HG03354 (cell line): ENCODE results near the gene S100A2.

ENCODE experiments used
- ATAC-seq: cut with Tn5 transposase; IDR thresholded peaks from one replicate; pipeline ENCODE4 v1.9.1; 2021; ENCODE audit warnings: mild to moderate bottlenecking; ENCODE audit not compliant: unreplicated experiment, poor library complexity, severe bottlenecking

The S100A2 gene

DNA sequence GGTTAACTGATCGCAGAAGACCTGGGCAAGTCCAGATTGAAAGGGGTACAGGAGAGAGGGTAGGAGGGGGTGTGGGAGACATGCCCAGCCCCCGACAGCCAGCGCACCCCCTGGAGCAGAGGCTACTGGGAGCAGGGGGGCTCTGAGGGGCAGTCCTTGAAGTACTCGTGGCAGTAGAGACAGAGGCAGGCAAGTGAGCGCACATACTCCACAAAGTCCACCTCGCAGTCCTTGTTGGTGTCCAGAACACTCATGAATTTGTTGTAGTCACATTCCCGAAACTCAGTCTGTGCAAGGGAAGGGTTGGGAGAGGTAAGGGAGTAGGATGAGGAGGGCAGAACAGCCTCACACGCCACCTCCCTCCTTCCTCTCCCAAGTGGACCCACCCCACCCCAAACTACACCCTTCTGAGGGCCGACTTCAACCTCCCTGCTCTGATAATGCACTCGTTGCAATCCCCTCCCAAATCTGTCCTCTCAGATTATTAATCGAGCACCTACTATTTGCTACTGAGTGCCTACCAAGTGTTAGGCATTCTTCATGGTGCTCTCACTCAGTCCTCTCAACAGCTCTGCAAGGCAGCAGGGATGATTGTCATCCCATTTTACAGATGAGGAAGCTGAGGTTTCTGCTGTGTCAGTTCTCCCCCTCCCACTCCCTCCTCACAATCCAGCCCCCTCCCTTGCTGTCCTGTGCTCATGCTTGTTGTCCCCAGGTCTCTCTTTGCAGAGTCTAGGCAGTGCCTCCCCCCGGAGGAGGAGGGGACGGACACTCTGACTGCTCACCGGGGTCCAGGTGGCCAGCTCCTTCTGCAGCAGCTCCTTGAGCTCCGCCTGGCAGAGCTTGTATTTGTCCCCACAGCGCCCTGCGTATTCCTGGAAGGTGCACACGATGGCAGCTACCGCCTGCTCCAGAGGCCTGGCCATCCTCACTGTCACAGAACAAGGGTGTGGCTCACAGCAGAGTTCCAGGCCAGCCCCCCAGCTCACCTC is 17.8 kb downstream of the S100A2 start:
- ATAC-seq, result no peak

DNA sequence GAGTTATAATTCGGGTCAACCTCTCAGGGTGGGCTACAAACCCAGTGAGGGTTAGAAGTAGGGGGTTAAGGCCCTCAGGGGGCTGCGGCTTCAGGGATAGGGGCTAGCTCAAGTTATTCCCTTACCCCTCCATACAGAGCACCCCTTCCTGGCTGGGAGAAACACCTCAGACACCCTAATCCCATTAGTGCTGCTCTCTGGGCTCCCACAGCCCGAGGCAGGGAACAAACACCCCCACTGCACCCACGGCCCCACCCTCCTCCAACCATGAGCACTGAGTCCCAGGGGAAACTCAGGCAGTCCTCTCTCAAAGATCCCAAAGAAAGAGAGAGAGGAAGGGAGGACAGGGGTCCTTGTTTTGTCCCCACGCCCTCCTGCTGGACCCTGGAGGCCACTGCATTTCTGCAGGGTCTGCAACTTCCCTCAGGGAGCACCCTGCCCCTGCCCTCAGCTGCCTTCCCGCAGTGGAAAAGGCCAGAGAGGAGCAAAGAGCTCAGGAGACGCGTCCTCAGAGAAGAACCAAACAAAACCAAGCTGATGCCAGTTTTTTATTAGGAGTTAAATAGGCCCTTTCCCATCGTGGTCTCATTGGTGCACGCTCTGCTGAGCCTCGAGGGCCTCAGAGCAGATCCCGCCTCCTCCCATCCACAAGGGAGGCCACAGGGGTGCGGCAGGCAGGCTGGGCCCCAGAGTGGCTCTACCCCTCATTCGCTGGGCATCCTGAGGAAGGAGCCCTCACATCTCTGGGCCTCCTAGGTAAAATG is 18.7 kb downstream of the S100A2 start:
- ATAC-seq, result no peak

DNA sequence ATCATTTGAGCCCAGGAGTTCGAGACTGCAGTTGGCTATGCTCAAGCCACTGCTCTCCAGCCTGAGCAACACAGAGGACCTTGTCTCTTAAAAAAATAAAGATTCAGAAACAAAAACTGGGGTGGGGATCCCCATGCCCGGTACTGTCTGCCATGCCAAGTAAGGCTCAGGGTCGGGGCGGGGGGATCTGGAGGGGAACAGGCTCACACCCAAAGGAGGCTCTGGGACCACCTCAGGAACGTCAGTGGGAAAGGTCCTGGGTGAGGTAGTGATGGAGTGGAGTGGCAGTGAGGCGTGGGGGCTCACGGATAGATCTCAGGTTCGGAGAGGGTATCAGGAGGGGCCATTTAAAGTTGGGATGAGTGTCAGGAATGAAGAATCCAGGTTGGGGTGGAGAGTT is 19.3 kb downstream of the S100A2 start:
- ATAC-seq, result no peak

DNA sequence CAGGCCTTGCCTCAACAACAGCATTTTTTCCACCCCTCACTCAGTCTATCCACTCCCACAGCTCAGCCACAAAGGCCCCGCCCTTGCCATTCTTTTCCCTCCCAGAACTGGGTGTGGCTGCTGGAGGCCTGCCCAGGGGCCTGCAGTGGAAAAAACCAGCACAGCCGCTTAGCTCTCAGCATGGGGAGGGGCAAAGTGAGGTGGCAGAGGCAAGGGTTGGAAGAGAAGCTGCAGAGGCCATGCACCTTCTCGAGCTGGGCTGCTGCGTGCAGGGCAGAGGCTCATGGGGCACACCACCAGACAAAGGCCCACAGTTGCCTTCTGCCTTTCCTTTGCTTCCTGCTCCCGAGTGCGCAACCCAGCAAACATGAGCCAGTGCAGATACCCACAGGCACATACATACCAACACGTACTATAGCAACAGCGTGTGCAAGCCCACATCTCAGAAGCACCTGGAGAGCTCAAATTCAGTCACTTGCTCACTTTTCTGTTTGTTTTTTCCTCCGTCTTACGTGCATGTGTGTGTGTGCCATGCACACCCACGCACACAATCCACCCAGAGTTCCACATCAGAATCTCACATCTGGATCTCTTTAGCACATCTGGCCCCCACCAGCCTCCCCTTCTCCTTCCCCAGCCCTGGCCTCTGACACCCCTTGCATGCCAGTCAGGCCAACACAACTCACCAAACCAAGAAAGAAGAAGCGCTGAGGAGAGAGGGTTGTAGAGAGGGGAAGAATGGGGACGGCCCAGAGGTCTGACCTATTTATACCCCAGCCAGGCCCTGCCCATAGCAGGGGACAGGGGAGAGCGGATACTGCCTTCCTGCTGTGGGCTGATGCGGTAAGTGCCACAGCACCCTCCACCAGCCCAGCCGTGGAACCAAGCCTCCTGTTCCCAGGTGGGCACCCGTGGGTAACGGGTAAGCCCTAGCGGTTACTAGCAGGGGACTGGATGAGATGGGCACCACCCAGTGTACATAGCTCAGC is 20.3 kb downstream of the S100A2 start, which contains the start of gene S100A4:
S100A4 (minus strand) TSS at position 740 of the 989 bp plus-strand sequence. CDS start 1,012 bp downstream, outside the sequence.
- peak; percentile 72 for ATAC-seq

DNA sequence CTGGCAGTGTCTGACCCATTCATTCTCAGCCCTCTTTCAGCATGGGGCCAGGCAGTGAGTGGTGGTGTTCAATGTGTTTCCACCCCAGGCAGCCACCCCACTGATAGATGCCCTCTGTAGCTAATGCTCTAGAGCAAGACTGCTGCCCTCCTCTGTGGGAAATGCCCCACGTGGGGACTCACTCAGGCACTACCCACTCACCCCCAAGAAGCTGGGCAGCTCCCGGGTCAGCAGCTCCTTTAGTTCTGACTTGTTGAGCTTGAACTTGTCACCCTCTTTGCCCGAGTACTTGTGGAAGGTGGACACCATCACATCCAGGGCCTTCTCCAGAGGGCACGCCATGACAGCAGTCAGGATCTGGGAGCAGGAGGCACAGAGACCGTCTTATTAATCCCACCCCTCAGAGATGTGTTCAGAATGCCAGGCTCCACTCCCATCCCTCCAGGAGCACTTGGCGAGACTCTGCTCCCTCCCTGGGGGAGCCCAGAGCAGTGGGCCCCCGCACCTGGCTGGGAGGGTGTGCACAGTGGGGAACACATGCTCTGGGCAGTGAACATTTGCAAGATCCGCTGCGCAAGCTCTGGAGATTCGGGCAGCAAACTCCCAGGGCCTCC is 21.1 kb downstream of the S100A2 start:
- no peak for ATAC-seq

DNA sequence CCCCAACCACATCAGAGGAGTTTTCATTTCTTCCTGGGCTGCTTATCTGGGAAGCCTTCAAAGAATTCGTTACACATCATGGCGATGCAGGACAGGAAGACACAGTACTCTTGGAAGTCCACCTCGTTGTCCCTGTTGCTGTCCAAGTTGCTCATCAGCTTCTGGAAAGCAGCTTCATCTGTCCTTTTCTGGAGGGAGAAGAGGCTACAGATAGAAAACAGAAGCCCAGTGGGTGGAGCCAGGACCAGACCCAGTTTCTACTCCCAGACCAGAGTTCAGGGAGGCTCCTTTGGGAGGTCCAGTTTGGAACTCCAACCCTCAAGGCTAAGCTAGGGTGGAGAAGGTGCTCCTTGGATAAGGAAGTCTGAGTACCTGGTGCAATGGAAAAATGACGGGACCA is 21.9 kb downstream of the S100A2 start:
- no peak for ATAC-seq

DNA sequence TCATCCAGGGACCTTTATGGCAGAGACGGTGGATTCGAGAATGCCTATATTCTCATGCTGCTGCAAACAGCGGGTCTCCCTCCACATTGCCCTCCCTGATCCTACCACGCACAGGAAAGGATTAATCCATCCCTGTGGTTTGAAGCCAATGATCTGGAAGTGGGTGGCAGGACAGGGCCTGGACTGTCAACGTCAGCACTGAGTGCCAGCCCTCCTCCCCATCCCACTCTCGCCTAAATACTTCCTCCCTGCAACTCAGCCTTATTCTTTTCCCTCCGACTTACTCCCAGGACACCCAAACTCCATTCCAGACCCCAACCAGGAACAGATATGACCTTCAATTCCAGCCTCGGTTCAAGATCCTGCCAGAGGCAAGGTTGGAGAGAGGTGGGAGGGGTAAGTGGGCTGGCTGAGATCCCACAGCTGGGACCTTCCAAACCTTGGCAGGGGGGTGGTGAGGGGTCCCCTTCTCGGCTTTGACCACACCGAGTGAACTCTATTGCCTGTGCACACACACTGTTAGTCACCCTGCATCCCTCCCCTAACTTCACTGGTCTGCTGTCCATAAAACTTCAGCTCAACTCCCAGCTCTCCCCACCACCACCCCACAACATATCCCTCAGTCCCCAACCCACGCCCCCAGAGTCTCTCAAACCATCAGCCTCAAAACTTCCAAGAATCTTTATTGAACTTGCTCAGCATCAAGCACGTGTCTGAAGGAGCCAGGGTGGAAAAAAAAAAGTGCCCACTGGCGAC is 22.5 kb downstream of the S100A2 start:
- ATAC-seq, result no peak

DNA sequence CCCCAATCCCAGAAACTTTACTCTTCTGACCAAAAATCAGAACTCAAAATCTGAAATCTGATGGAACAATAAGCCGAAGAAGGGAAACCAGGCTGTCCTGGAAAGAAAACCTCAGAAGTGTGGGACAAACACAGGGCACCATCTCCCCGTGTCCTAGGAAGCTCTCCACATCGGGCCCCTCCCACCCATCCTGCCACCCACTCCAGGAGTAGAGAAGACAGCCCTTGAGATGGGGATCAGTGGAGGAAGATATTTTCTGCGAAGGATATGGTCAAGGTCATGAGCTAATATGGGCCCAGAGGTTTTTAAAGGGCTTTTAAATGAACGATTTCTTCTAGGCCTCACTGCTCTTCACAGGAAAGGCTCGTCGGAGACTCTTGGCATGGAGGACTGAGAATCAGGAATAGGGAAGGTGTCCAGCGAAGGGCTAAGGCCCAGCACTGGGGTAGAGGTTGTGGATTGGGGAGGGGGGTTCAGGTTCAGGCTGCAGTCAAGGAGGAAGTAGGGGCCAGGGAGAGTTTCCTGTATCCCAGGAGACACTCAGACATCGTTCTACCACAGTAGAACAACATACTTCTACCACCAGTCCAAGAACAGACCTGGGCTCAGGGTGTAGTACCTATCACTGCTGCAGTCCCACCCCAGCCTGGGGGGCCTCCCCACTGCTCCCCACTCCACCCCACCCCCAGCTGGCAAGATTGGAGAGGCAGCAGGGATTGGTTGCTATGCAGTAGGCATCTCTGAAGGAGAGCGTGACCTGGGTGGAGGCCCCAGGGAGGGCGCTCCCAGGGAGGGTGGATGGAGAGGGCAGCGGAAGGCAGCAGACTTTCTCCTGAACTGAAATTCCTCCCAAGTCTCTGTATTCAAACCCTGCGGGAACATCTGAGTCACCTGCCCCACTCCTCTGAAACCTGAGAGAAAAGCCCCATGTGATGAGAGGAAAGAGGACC is 23.7 kb downstream of the S100A2 start:
- no peak for ATAC-seq

DNA sequence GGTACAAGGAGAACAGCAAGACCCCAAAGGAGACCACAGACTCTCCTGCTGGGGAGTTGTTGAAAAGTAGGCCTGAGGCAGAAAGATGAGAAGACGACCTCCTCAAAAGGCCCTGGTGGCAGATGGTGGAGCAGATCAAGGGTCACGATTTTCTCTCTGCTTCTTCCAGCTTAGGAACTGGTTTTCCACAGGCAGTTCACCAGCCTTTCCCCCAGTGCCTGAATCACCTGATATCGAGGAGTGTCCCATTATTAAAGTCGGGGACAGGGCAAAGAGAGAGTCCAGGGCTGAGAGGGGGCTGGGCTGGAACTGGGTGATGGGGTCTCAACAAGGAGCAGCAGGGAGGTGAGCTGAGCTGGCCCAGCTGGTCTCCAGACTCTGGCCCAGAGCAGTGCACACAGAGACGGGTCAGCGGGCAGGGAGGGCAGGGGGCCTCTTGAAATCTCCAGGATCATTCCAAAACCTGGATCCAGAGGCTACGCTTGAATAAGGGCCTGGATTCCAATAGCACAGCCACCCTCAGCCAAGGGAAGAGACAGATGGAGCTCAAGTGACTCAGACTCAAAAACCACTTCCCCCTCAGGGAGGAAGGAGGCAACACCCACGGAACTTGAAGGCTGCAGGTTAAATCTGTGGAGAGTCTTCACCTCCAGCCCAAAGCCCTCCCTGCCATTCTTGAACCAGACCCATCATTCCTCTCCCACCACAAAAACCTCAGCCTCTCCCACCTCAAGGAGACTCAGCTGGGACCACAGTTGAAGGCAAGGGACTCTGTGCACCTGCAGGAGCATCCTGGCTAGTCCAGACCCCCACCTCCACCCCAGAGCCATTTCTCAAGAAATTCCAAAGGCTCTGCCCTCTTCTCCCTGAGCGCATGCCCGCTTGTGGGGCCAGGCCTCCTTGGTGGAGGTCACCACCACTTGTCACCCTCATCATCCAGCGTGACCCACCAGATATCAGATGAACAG is 25.0 kb downstream of the S100A2 start, which contains the start of gene S100A5:
S100A5 (minus strand) TSS at position 541 of the 968 bp plus-strand sequence. CDS start 743 bp downstream, outside the sequence.
- ATAC-seq, result no peak

DNA sequence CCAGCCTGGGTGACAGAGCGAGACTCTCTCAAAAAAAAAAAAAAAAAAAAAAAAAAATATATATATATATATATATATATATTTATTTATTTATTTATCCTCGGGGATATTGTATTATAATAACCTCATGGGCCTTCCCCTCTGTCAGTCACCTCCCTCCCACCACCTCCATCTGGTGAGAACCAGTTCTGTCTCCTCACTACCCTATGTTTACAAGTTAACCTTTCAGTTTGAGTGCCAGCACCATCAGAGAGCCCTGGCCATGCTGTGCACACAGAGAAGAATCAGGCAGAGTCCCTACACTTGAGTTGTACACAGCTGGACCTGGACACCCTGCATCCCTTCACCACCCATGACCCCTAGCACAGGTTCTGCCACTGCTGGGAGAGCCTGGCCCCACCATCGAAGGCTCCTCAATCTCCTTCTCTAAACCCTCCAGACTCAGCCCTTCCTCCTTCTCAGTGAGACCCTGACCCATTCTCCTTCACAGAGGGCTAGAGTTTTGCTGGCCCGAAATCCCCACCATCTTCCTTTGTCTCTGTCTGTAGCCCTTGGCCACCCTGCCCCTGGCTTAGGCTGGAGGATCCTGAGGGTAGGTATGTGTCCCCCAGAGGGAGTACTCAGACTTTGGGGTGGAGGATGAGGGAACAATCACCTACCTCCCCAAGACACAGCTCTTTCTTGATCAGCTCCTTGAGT is 26.1 kb downstream of the S100A2 start:
- no peak for ATAC-seq

DNA sequence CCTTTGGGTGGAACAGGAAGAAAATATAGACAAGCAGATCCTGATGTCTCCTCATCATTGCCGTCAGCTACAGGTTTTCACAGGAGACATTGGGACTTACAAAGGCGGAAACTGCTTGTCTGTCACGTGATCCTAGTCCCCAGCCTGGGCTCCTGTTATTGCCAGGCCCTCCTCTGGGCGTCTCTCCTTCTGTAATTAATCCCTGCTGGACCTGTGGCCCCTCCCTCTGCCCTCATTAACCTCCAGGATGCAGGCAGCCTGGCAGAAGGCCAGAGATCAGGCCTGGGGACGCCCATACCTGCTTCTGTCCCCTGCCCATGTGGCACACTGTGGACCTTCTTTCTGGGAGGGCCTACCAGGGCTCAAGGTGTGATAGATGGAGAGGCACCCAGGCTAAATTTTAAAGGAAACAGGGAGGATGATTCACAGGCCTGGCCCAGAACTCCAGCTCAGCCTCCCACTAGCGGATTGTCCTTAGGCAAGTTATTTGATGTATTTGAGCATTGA is 27.3 kb downstream of the S100A2 start:
- ATAC-seq, result no peak

DNA sequence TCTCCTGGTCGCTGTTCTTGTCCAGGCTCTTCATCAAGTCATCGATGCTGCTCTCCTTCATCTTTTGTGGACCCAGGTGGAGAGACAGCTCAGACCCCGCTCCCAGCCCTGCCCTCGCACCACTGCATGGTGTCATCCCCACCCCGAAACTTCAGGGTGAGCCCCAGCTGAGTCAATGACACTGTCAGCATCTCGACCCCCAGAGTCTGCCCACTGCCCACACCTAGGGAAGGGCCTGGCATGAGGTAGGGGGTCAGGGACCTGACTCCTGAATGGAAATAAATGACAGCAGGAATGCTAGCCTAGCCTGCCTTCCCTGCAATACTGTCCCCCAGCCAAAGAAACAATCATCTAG is 28.3 kb downstream of the S100A2 start:
- ATAC-seq, result no peak

DNA sequence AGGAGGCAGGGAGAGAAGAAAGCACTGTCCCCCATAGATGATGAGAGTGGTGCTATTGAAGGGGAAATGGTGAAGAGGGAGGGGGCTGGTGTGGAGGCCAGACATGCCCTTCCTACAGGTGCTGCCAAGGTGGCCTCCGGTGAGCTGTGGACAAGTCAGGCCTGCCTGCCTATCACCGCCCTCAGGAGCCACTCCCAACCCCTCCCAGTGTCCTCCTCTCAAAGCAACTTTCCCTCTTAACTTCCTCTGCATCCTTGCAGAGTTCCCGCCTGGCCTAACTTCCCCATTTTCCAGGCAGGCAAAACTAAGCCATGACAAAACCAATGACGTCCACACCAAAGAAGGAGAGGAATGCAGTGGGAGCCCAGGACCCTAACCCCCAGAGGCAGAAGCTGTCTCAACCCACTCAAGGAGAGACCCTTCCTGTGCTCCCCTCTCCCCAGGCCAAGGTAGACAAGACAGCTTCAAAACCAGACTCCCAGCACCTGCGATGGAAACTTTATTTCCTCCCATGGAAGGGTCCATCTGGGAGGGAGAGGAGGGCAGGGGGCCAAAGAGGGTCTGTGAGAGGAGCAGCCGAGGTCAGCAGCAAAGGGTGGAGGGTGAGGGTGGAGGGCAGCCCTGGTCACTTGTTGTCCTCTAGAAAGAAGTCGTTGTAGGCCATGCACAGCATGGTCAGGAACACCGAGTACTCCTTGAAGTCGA is 28.8 kb downstream of the S100A2 start:
- no peak for ATAC-seq

DNA sequence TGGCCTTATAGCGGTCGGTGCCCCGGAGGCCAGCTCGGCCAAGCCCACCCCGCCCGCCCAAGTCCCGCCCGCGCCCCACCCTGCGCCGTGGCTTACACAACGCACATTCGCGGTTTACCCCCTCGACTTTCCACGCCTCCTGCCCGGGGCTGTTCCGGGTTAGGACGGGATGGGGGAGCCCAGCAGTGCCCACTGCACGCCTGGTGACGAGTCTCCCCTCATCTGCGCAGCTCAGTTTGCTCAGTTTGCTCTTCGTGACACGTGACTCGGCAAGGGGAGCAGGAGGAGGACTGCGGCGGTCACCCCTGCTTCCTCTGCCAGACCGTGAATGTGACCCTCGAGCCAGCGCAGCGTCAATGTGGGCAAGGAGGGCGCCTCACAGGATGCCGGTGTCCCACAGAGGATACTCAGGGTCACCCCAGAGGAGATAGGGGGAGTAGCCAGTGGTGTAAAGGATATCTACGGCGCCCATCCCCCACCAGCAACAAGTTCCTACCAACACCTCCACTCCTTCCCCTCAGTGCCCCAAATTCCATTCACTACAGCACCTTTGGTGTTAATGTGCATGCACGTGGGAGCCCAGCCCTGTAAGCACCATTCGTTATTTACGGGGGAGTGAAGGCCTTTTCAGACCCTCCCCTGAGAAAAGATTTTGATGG is 29.5 kb downstream of the S100A2 start:
- peak; percentile 55 for ATAC-seq
